Tongue (tissue), 3 donors: ENCODE data around the gene AMIGO3. TPM values are rescaled to one million over a fixed set of nuclear protein-coding genes. Genes with fewer than 3 reads are reported as not detected.

Source experiments
- DNase-seq: peaks from one replicate; pipeline ENCODE4 v3.0.0-alpha.2; 2015
- small RNA-seq: library from RNA; depleted of rRNA; stranded (forward); fragments of <200 nt; gene quantifications from one replicate; pipeline ENCODE3, GENCODE V24; 2014; ENCODE audit warnings: low replicate concordance
- total RNA-seq: library from RNA; depleted of rRNA; stranded (reverse); fragments of >200 nt; gene quantifications from one replicate; pipeline ENCODE4 v1.2.3, GENCODE V29; 2014

AMIGO3 gene
- total RNA-seq, 1 donor from 2014 or later, result 2.8 TPM

GRCh38 chr3:49667701-49668413 is 51.6 kb downstream of the AMIGO3 start:
- no peak for DNase-seq

Small RNAs within 50 kb of the gene (small RNA-seq; reads per million reads assigned to genes)
- gene AMIGO3 (not detected), gene COX6CP14 (not detected)

Other genes with a start within 250 kb of the AMIGO3 start
- 201 TPM for gene DAG1, start 249.4 kb downstream of the AMIGO3 start, total RNA-seq
- gene BSN, start 165.2 kb downstream of the AMIGO3 start, total RNA-seq, result 0.82 TPM
- 82.7 TPM for gene APEH, start 45.3 kb downstream of the AMIGO3 start, total RNA-seq
- 8.1 TPM for gene MST1, start 30.2 kb downstream of the AMIGO3 start, total RNA-seq
- gene RNF123, start 30.1 kb downstream of the AMIGO3 start, total RNA-seq, result 60.4 TPM
- gene GMPPB, start 4.3 kb upstream of the AMIGO3 start, total RNA-seq, result 22.8 TPM
- 35.6 TPM for gene IP6K1, start 66.9 kb upstream of the AMIGO3 start, total RNA-seq
- not detected for gene CDHR4, start 80.2 kb upstream of the AMIGO3 start, total RNA-seq
- 12.3 TPM for gene INKA1, start 83.6 kb upstream of the AMIGO3 start, total RNA-seq
- gene UBA7, start 94.3 kb upstream of the AMIGO3 start, total RNA-seq, result 17.4 TPM
- gene TRAIP, start 136.9 kb upstream of the AMIGO3 start, total RNA-seq, result 1.6 TPM
- gene CAMKV, start 150.2 kb upstream of the AMIGO3 start, total RNA-seq, result 0.51 TPM
- 5.7 TPM for gene MST1R, start 184.2 kb upstream of the AMIGO3 start, total RNA-seq
- 4.4 TPM for gene MON1A, start 210.1 kb upstream of the AMIGO3 start, total RNA-seq
- gene RBM6, start 220.5 kb upstream of the AMIGO3 start, total RNA-seq, result 98.1 TPM